Measurements from ENCODE around the gene SMIM44. TPM values are rescaled to one million over a fixed set of nuclear protein-coding genes. Genes with fewer than 3 reads are reported as not detected.
"Not testable (repeated sequence)": the region's sequence is repeated elsewhere in the genome, so short reads cannot be mapped to it uniquely, and the experiment has no call there.

SMIM44 gene
- total and polyA plus RNA-seq, 2 donors: not detected

DNA sequence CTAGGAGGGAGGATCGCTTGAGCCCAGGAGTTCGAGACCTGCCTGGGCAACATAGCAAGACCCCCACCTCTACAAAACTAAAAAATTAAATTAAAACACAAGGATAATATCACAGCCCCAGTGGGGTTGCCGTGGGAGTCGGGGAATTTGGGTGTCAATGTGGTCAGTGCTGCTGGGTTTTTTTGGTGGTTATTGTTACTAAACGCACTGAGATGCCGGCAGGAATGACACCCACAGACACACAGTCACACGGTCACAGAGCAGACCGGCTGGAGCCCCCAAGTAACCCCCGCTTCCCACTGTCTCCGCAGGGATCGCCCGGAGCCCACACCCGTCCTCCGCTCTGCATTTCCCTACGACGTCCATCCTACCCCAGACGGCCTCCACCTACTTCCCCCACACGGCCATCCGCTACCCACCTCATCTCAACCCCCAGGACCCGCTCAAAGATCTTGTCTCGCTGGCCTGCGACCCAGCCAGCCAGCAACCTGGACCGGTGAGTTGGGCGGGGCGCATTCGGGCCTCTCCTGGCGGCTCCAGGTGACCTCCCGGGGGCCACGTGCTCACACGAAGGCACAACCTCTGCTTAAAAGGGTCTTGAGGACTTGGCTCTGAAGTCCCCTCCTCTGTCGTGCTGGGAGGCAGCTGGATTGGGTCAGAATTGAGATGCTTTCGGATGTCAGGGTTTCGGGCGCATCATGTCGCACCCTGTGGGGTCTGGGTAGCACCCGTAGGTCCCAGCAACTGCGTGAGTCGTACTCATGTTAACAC lies 30.9 kb downstream of the SMIM44 start:
- no peak for DNase-seq (ENCODE audit: low read depth in 6 of 9, low spot score in 9 of 9)
- Histone ChIP-seq H3K9me3 (ENCODE audit: control insufficient read depth in 2 of 2, insufficient read depth in 1 of 2, low read length in 1 of 2) (no peaks in the 10 kb centered on the region), H3K36me3 (ENCODE audit: control insufficient read depth in 2 of 2, insufficient read depth in 2 of 2, low read length in 1 of 2) (peaks cover 13 to 55% of the 10 kb centered on the region in 2 donors), H3K27ac (ENCODE audit: low read depth in 1 of 2, low read length in 1 of 2) (no peak overlapping the region), H3K4me1 (ENCODE audit: control insufficient read depth in 2 of 2, insufficient read depth in 2 of 2, low read length in 2 of 2) (no peaks in the 10 kb centered on the region), H3K4me3 (ENCODE audit: low read length in 2 of 2) (no peak overlapping the region), H3K27me3 (ENCODE audit: control insufficient read depth in 2 of 2, insufficient read depth in 1 of 2, low read length in 1 of 2) (peaks cover 0 to 7% of the 10 kb centered on the region in 2 donors)
- 96% methylated on average over 38 of the region's 38 CpGs for WGBS

DNA sequence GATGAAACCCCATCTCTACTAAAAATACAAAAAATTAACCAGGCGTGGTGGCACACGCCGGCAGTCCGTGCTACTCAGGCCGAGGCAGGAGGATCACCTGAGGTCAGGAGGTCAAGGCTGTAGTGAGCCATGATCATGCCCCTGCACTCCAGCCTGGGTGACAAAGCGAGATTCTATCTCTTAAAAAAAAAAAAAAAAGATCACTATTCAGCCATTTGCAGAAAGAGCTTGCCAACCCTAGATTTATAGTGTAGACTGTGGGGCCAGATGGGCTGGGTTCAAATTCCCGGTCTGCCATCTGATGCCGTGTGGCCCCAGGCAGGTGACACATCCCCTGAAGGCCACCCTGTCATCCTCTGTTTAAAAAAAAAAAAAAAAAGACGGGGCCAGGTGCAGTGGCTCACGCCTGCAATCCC lies 31.8 kb downstream of the SMIM44 start:
- Histone ChIP-seq H3K4me3 (ENCODE audit: low read length in 2 of 2) (no peak overlapping the region), H3K9me3 (ENCODE audit: control insufficient read depth in 2 of 2, insufficient read depth in 1 of 2, low read length in 1 of 2) (no peaks in the 10 kb centered on the region)
- 96% methylated on average over 10 of the region's 10 CpGs for WGBS

GRCh38 chr19:3450796-3451411 lies 32.3 kb downstream of the SMIM44 start:
- 92% methylated on average over 12 of the region's 12 CpGs for WGBS
- Histone ChIP-seq H3K27ac (ENCODE audit: low read depth in 1 of 2, low read length in 1 of 2) (no peak overlapping the region), H3K4me1 (ENCODE audit: control insufficient read depth in 2 of 2, insufficient read depth in 2 of 2, low read length in 2 of 2) (no peaks in the 10 kb centered on the region), H3K36me3 (ENCODE audit: control insufficient read depth in 2 of 2, insufficient read depth in 2 of 2, low read length in 1 of 2) (peaks cover 13 to 54% of the 10 kb centered on the region in 2 donors), H3K27me3 (ENCODE audit: control insufficient read depth in 2 of 2, insufficient read depth in 1 of 2, low read length in 1 of 2) (no peaks in the 10 kb centered on the region), H3K4me3 (ENCODE audit: low read length in 2 of 2) (no peak overlapping the region), H3K9me3 (ENCODE audit: control insufficient read depth in 2 of 2, insufficient read depth in 1 of 2, low read length in 1 of 2) (no peaks in the 10 kb centered on the region)
- no peak for DNase-seq (ENCODE audit: low read depth in 6 of 9, low spot score in 9 of 9)

More for the DNA sequence above, 31.8 kb downstream of the SMIM44 start:
- DNase-seq (ENCODE audit: low read depth in 6 of 9, low spot score in 9 of 9): no peak
- no peaks in the 10 kb centered on the region for H3K27me3 ChIP-seq (ENCODE audit: control insufficient read depth in 2 of 2, insufficient read depth in 1 of 2, low read length in 1 of 2)
- no peak overlapping the region for H3K27ac ChIP-seq (ENCODE audit: low read depth in 1 of 2, low read length in 1 of 2)
- no peaks in the 10 kb centered on the region for H3K4me1 ChIP-seq (ENCODE audit: control insufficient read depth in 2 of 2, insufficient read depth in 2 of 2, low read length in 2 of 2)
- H3K36me3 ChIP-seq (ENCODE audit: control insufficient read depth in 2 of 2, insufficient read depth in 2 of 2, low read length in 1 of 2): peaks cover 13 to 52% of the 10 kb centered on the region in 2 donors

- Histone ChIP-seq H3K9me3 (ENCODE audit: control insufficient read depth in 2 of 2, insufficient read depth in 1 of 2, low read length in 1 of 2) (no peaks in the 10 kb centered on the region), H3K36me3 (ENCODE audit: control insufficient read depth in 2 of 2, insufficient read depth in 2 of 2, low read length in 1 of 2) (peaks cover 13 to 53% of the 10 kb centered on the region in 2 donors), H3K4me1 (ENCODE audit: control insufficient read depth in 2 of 2, insufficient read depth in 2 of 2, low read length in 2 of 2) (peaks cover 0 to 13% of the 10 kb centered on the region in 2 donors), H3K27ac (ENCODE audit: low read depth in 1 of 2, low read length in 1 of 2) (no peak overlapping the region), H3K27me3 (ENCODE audit: control insufficient read depth in 2 of 2, insufficient read depth in 1 of 2, low read length in 1 of 2) (no peaks in the 10 kb centered on the region), H3K4me3 (ENCODE audit: low read length in 2 of 2) (no peak overlapping the region)
- 99% methylated on average over 28 of the region's 28 CpGs for WGBS
- DNase-seq (ENCODE audit: low read depth in 6 of 9, low spot score in 9 of 9): no peak
Measured at GRCh38 chr19:3448616-3449334, 34.5 kb downstream of the SMIM44 start.

GRCh38 chr19:3446657-3447056 lies 36.6 kb downstream of the SMIM44 start:
- H3K9me3 ChIP-seq (ENCODE audit: control insufficient read depth in 2 of 2, insufficient read depth in 1 of 2, low read length in 1 of 2); H3K4me3 ChIP-seq (ENCODE audit: low read length in 2 of 2); DNase-seq (ENCODE audit: low read depth in 6 of 9, low spot score in 9 of 9); H3K27ac ChIP-seq (ENCODE audit: low read depth in 1 of 2, low read length in 1 of 2); H3K27me3 ChIP-seq (ENCODE audit: control insufficient read depth in 2 of 2, insufficient read depth in 1 of 2, low read length in 1 of 2): not testable (repeated sequence)
- H3K36me3 ChIP-seq (ENCODE audit: control insufficient read depth in 2 of 2, insufficient read depth in 2 of 2, low read length in 1 of 2): peaks cover 5 to 35% of the 10 kb centered on the region in 2 donors
- WGBS: 99% methylated on average over 4 of the region's 4 CpGs
- peaks cover 0 to 15% of the 10 kb centered on the region in 2 donors for H3K4me1 ChIP-seq (ENCODE audit: control insufficient read depth in 2 of 2, insufficient read depth in 2 of 2, low read length in 2 of 2)

DNA sequence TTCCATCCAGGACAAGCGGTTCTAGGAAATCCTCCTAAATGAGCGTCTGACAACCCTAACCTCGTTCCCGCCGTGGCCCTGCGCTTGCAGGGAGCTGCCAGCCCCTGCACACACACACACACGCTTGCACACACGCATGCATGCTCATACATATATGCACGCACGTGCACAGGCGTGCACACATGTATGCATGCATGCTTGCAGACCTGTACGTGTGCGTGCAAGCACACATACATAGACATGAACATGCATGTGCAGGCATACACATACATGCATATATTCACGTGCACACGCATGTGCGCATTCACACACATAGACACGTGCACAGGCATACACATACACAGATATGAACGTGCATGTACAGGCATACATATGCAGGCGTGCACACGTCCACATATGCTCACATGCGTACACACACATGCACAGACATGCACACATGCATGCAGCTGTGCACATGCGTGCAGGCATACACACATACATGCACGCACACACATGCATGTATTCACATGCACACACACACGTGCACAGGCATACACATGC lies 38.5 kb downstream of the SMIM44 start:
- no peak for DNase-seq (ENCODE audit: low read depth in 6 of 9, low spot score in 9 of 9)
- Histone ChIP-seq H3K27me3 (ENCODE audit: control insufficient read depth in 2 of 2, insufficient read depth in 1 of 2, low read length in 1 of 2) (no peaks in the 10 kb centered on the region), H3K9me3 (ENCODE audit: control insufficient read depth in 2 of 2, insufficient read depth in 1 of 2, low read length in 1 of 2) (peaks cover 0 to 9% of the 10 kb centered on the region in 2 donors), H3K4me1 (ENCODE audit: control insufficient read depth in 2 of 2, insufficient read depth in 2 of 2, low read length in 2 of 2) (peaks cover 0 to 15% of the 10 kb centered on the region in 2 donors), H3K27ac (ENCODE audit: low read depth in 1 of 2, low read length in 1 of 2) (no peak overlapping the region), H3K4me3 (ENCODE audit: low read length in 2 of 2) (no peak overlapping the region), H3K36me3 (ENCODE audit: control insufficient read depth in 2 of 2, insufficient read depth in 2 of 2, low read length in 1 of 2) (peaks cover 5 to 27% of the 10 kb centered on the region in 2 donors)
- 85% methylated on average over 24 of the region's 24 CpGs for WGBS

DNA sequence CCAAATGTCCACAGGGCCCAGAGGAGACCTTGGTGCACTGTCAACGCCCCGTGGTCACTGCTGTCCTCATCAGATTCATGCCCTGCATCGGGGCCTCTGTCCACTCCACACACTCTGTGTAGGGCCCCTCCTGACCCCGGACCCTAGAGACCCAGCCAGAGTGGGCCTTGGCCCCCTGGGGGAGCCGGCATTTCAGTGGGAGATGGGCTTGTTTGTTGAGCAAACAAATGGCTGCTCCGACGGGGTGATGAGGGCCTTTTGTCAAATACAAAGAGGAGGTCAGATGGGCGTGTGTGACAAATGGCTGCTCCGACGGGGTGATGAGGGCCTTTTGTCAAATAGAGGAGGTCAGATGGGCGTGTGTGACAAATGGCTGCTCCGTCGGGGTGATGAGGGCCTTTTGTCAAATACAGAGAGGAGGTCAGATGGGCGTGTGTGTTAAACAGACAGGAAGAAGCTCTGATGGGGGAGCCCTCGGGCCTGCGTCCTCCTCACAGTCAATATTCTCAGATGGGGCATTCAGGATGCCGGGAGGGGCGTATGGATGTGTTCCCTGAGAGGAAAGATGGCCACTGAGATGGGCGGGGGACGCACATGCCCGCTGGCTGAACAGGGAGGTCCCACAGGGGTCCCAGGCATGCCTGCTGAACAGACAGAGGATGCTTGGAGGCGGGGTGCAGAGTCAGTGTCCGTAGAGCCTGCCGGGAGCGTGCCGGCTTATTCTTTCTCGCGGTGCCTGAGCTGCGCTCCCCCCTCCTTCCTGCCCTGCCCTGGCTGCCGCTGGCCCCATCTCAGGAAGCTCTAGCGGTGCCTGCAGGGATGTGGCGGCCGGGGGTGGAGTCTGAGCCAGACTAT lies 39.2 kb downstream of the SMIM44 start:
- Histone ChIP-seq H3K27ac (ENCODE audit: low read depth in 1 of 2, low read length in 1 of 2) (no peak overlapping the region), H3K36me3 (ENCODE audit: control insufficient read depth in 2 of 2, insufficient read depth in 2 of 2, low read length in 1 of 2) (peaks cover 3 to 24% of the 10 kb centered on the region in 2 donors), H3K4me3 (ENCODE audit: low read length in 2 of 2) (no peak overlapping the region), H3K4me1 (ENCODE audit: control insufficient read depth in 2 of 2, insufficient read depth in 2 of 2, low read length in 2 of 2) (peaks cover 0 to 15% of the 10 kb centered on the region in 2 donors), H3K27me3 (ENCODE audit: control insufficient read depth in 2 of 2, insufficient read depth in 1 of 2, low read length in 1 of 2) (no peaks in the 10 kb centered on the region), H3K9me3 (ENCODE audit: control insufficient read depth in 2 of 2, insufficient read depth in 1 of 2, low read length in 1 of 2) (peaks cover 0 to 9% of the 10 kb centered on the region in 2 donors)
- WGBS: 63% methylated on average over 33 of the region's 33 CpGs
- DNase-seq (ENCODE audit: low read depth in 6 of 9, low spot score in 9 of 9): peak in 2 of 9 donors; percentile 18 to 23

- no peak overlapping the region for H3K4me3 ChIP-seq (ENCODE audit: low read length in 2 of 2)
- H3K27ac ChIP-seq (ENCODE audit: low read depth in 1 of 2, low read length in 1 of 2): no peak overlapping the region
- peaks cover 0 to 15% of the 10 kb centered on the region in 2 donors for H3K4me1 ChIP-seq (ENCODE audit: control insufficient read depth in 2 of 2, insufficient read depth in 2 of 2, low read length in 2 of 2)
- WGBS: 95% methylated on average over 15 of the region's 15 CpGs
- peaks cover 0 to 9% of the 10 kb centered on the region in 2 donors for H3K9me3 ChIP-seq (ENCODE audit: control insufficient read depth in 2 of 2, insufficient read depth in 1 of 2, low read length in 1 of 2)
- peaks cover 2 to 21% of the 10 kb centered on the region in 2 donors for H3K36me3 ChIP-seq (ENCODE audit: control insufficient read depth in 2 of 2, insufficient read depth in 2 of 2, low read length in 1 of 2)
- DNase-seq (ENCODE audit: low read depth in 6 of 9, low spot score in 9 of 9): no peak
- H3K27me3 ChIP-seq (ENCODE audit: control insufficient read depth in 2 of 2, insufficient read depth in 1 of 2, low read length in 1 of 2): no peaks in the 10 kb centered on the region
Measured at GRCh38 chr19:3442487-3443071, 40.7 kb downstream of the SMIM44 start.
